Measurements from ENCODE around the gene CCDC70.

Gene CCDC70

GRCh38 chr13:51873837-51874236, 12.1 kb downstream of the CCDC70 start:
- H3K9me3 ChIP-seq (ENCODE audit: control insufficient read depth, low read length): no peaks in the 10 kb centered on the region
- H3K36me3 ChIP-seq (ENCODE audit: control insufficient read depth, insufficient read depth, low read length): no peaks in the 10 kb centered on the region
- H3K27me3 ChIP-seq (ENCODE audit: control insufficient read depth, insufficient read depth, low read length): no peaks in the 10 kb centered on the region
- no peak overlapping the region for H3K9ac ChIP-seq (ENCODE audit: low read length)
- H3K4me1 ChIP-seq (ENCODE audit: control insufficient read depth, insufficient read depth, low read length): no peaks in the 10 kb centered on the region
- no peak overlapping the region for H3K4me3 ChIP-seq (ENCODE audit: low read length)

GRCh38 chr13:51874651-51875050, 12.9 kb downstream of the CCDC70 start:
- H3K9me3 ChIP-seq (ENCODE audit: control insufficient read depth, low read length): no peaks in the 10 kb centered on the region
- H3K36me3 ChIP-seq (ENCODE audit: control insufficient read depth, insufficient read depth, low read length): no peaks in the 10 kb centered on the region
- H3K27me3 ChIP-seq (ENCODE audit: control insufficient read depth, insufficient read depth, low read length): no peaks in the 10 kb centered on the region
- no peak overlapping the region for H3K4me3 ChIP-seq (ENCODE audit: low read length)
- no peaks in the 10 kb centered on the region for H3K4me1 ChIP-seq (ENCODE audit: control insufficient read depth, insufficient read depth, low read length)
- no peak overlapping the region for H3K9ac ChIP-seq (ENCODE audit: low read length)

GRCh38 chr13:51879133-51879532, 17.4 kb downstream of the CCDC70 start:
- no peaks in the 10 kb centered on the region for H3K27me3 ChIP-seq (ENCODE audit: control insufficient read depth, insufficient read depth, low read length)
- H3K9me3 ChIP-seq (ENCODE audit: control insufficient read depth, low read length): no peaks in the 10 kb centered on the region
- no peaks in the 10 kb centered on the region for H3K36me3 ChIP-seq (ENCODE audit: control insufficient read depth, insufficient read depth, low read length)
- H3K4me3 ChIP-seq (ENCODE audit: low read length): no peak overlapping the region
- H3K4me1 ChIP-seq (ENCODE audit: control insufficient read depth, insufficient read depth, low read length): no peaks in the 10 kb centered on the region
- H3K9ac ChIP-seq (ENCODE audit: low read length): no peak overlapping the region

GRCh38 chr13:51881296-51881695, 19.5 kb downstream of the CCDC70 start:
- Histone ChIP-seq H3K9ac (ENCODE audit: low read length) (no peak overlapping the region), H3K27me3 (ENCODE audit: control insufficient read depth, insufficient read depth, low read length) (no peaks in the 10 kb centered on the region), H3K4me3 (ENCODE audit: low read length) (no peak overlapping the region), H3K36me3 (ENCODE audit: control insufficient read depth, insufficient read depth, low read length) (no peaks in the 10 kb centered on the region), H3K9me3 (ENCODE audit: control insufficient read depth, low read length) (no peaks in the 10 kb centered on the region), H3K4me1 (ENCODE audit: control insufficient read depth, insufficient read depth, low read length) (no peaks in the 10 kb centered on the region)

DNA sequence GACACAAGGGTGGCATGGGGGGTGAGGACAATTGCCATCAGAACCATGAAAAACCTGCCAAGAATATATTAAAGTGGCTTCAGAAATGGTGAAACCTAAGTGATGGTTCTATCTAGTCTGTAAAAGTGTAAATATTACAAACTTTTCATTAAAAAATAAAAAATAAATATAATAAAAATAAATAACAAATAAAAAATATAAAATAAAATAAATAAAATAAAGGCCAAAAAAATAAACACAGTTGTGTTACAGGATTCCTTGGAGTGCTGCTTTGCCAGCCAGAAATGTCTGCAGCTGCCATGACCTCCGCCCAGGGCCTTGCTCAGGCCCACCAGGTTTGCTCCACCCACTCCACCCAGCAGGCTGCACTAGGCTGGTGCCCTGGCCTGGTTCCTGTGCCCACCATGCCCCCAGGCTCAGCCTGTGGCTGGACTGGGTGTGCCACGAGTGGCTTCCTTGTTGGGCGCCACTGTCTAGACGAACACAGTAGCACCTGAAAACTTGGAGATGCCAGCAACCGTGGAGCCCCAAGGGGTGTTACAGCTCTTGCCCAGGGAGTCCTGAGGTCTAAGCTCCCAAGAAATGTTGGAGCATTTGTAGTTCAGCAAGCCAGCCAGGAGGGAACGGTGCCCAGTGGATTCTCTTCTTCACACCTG, 20.9 kb downstream of the CCDC70 start:
- Histone ChIP-seq H3K4me3 (ENCODE audit: low read length) (no peak overlapping the region), H3K27me3 (ENCODE audit: control insufficient read depth, insufficient read depth, low read length) (no peaks in the 10 kb centered on the region), H3K36me3 (ENCODE audit: control insufficient read depth, insufficient read depth, low read length) (no peaks in the 10 kb centered on the region)

DNA sequence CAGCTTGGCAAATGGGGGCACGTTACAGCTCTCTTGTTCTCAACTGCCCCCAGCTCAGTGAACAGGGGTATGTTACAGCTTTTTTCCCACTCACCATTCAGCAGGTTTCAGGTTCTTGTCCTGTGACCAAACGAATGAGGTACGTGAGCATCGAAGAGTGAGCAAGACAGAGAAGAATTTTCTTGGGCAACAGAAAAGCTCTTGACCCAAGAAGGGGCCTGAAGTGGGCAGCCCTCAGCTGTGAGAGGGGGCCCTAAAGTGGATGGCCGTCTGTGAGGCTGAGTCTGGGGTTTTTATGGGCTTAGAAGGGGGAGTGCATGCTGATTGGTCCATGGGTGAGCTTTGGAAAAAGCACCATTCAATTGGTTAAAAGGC, 21.4 kb downstream of the CCDC70 start:
- Histone ChIP-seq H3K36me3 (ENCODE audit: control insufficient read depth, insufficient read depth, low read length) (no peaks in the 10 kb centered on the region), H3K4me3 (ENCODE audit: low read length) (no peak overlapping the region), H3K4me1 (ENCODE audit: control insufficient read depth, insufficient read depth, low read length) (no peaks in the 10 kb centered on the region), H3K9me3 (ENCODE audit: control insufficient read depth, low read length) (no peaks in the 10 kb centered on the region), H3K27me3 (ENCODE audit: control insufficient read depth, insufficient read depth, low read length) (no peaks in the 10 kb centered on the region), H3K9ac (ENCODE audit: low read length) (no peak overlapping the region)

More for the DNA sequence above, 20.9 kb downstream of the CCDC70 start:
- H3K9ac ChIP-seq (ENCODE audit: low read length): no peak overlapping the region
- H3K9me3 ChIP-seq (ENCODE audit: control insufficient read depth, low read length): no peaks in the 10 kb centered on the region
- no peaks in the 10 kb centered on the region for H3K4me1 ChIP-seq (ENCODE audit: control insufficient read depth, insufficient read depth, low read length)

DNA sequence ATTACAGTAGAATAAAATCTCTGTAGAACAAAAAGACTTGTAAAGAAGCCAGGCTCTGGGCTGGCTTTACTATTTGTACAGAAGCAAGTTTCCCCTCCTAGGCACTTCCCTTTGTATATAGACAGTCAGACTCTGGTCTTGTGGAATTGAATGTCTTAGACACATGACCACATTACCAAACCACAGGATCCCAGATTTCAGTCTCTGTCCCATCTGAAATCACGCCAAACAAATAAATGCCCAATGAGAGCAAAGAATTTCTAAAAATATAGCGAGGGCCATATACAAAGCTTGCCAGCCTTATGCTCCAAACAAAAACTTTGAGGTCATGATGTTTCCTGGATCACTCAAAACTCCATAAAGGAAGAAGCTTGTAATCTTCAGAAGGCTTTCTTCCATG, 23.9 kb downstream of the CCDC70 start:
- H3K27me3 ChIP-seq (ENCODE audit: control insufficient read depth, insufficient read depth, low read length): no peaks in the 10 kb centered on the region
- no peaks in the 10 kb centered on the region for H3K36me3 ChIP-seq (ENCODE audit: control insufficient read depth, insufficient read depth, low read length)
- no peak overlapping the region for H3K9ac ChIP-seq (ENCODE audit: low read length)
- H3K4me1 ChIP-seq (ENCODE audit: control insufficient read depth, insufficient read depth, low read length): no peaks in the 10 kb centered on the region
- H3K4me3 ChIP-seq (ENCODE audit: low read length): no peak overlapping the region
- no peaks in the 10 kb centered on the region for H3K9me3 ChIP-seq (ENCODE audit: control insufficient read depth, low read length)

- Histone ChIP-seq H3K9me3 (ENCODE audit: control insufficient read depth, low read length) (no peaks in the 10 kb centered on the region), H3K27me3 (ENCODE audit: control insufficient read depth, insufficient read depth, low read length) (no peaks in the 10 kb centered on the region), H3K4me3 (ENCODE audit: low read length) (no peak overlapping the region), H3K4me1 (ENCODE audit: control insufficient read depth, insufficient read depth, low read length) (no peaks in the 10 kb centered on the region), H3K36me3 (ENCODE audit: control insufficient read depth, insufficient read depth, low read length) (no peaks in the 10 kb centered on the region), H3K9ac (ENCODE audit: low read length) (no peak overlapping the region)
Observed at GRCh38 chr13:51887468-51887867, 25.7 kb downstream of the CCDC70 start.

GRCh38 chr13:51892657-51893056, 30.9 kb downstream of the CCDC70 start:
- Histone ChIP-seq H3K27me3 (ENCODE audit: control insufficient read depth, insufficient read depth, low read length) (no peaks in the 10 kb centered on the region), H3K36me3 (ENCODE audit: control insufficient read depth, insufficient read depth, low read length) (no peaks in the 10 kb centered on the region), H3K9me3 (ENCODE audit: control insufficient read depth, low read length) (no peaks in the 10 kb centered on the region), H3K4me3 (ENCODE audit: low read length) (no peak overlapping the region), H3K4me1 (ENCODE audit: control insufficient read depth, insufficient read depth, low read length) (no peaks in the 10 kb centered on the region), H3K9ac (ENCODE audit: low read length) (no peak overlapping the region)

DNA sequence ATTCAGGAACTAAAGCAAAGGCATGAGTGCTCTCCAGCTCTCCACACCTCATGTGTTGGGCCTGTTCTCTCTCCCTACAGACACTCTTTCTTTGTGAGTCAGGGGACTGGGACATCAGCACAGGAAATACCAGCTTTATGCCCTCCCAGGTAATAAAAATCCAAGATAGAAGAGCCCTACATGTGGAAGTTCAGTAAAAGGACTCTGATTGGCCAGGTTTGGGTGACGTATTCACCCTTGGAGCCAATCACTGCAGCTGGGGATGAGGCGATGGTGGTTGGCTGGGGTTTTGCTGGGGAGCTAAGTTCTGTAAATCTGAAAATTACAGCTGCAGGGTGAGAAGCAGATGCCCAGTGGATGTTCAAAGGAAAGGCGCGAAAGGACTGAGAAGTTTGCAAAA, 32.5 kb downstream of the CCDC70 start:
- H3K36me3 ChIP-seq (ENCODE audit: control insufficient read depth, insufficient read depth, low read length): no peaks in the 10 kb centered on the region
- H3K9me3 ChIP-seq (ENCODE audit: control insufficient read depth, low read length): no peaks in the 10 kb centered on the region
- H3K4me1 ChIP-seq (ENCODE audit: control insufficient read depth, insufficient read depth, low read length): no peaks in the 10 kb centered on the region
- H3K27me3 ChIP-seq (ENCODE audit: control insufficient read depth, insufficient read depth, low read length): no peaks in the 10 kb centered on the region
- H3K4me3 ChIP-seq (ENCODE audit: low read length): no peak overlapping the region
- H3K9ac ChIP-seq (ENCODE audit: low read length): no peak overlapping the region

DNA sequence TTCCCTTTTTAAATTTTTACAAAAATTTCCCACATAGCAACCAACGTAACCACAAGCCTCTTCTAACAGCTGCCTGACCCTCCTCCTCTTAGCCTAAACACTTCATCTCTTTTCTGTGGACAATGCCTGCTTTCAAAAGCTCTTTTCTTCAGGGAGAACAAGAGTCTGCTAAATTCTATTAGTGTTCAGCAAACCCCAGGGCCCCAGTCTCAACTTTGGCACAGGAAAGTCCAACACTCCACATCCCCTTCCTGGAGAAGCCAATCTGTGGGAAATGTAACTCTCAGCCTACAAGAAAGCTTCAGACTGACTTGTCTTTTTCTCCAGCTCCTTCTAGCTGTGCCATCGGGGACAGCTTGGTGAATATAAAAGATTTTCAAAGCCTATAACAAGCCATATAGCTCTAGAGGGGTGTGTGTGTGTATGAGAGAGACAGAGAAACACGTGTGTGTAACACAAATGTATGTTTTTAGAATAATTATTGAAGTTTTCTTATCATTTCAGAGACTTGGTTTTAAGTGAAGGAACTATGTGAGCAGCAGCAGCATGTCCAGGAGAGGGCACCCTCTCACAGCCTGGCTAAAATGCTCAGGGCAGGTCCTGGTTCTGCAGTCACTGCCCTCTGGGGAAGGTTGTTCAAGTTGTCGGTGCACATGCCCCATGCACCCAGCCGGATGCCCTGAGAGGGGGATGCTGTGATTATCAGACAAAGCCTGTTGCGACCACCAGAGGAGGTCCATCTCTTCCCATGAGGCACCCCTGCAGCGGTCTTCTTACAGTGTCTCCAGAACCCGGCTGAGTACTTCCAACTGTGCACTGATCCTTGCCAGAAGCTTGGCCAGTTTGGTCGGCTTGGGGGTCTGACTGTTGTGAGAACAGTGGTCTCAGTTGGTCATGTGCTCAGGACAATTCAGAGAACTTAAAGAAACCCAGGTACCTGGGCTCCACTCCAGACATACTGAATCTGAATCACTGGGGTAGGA, 34.4 kb downstream of the CCDC70 start:
- Histone ChIP-seq H3K4me3 (ENCODE audit: low read length) (no peak overlapping the region), H3K9ac (ENCODE audit: low read length) (no peak overlapping the region), H3K9me3 (ENCODE audit: control insufficient read depth, low read length) (no peaks in the 10 kb centered on the region), H3K36me3 (ENCODE audit: control insufficient read depth, insufficient read depth, low read length) (no peaks in the 10 kb centered on the region), H3K27me3 (ENCODE audit: control insufficient read depth, insufficient read depth, low read length) (no peaks in the 10 kb centered on the region), H3K4me1 (ENCODE audit: control insufficient read depth, insufficient read depth, low read length) (no peaks in the 10 kb centered on the region)

GRCh38 chr13:51900471-51900870, 38.7 kb downstream of the CCDC70 start:
- H3K27me3 ChIP-seq (ENCODE audit: control insufficient read depth, insufficient read depth, low read length): no peaks in the 10 kb centered on the region
- H3K9me3 ChIP-seq (ENCODE audit: control insufficient read depth, low read length): no peaks in the 10 kb centered on the region
- H3K36me3 ChIP-seq (ENCODE audit: control insufficient read depth, insufficient read depth, low read length): no peaks in the 10 kb centered on the region
- no peak overlapping the region for H3K9ac ChIP-seq (ENCODE audit: low read length)
- no peak overlapping the region for H3K4me3 ChIP-seq (ENCODE audit: low read length)
- no peaks in the 10 kb centered on the region for H3K4me1 ChIP-seq (ENCODE audit: control insufficient read depth, insufficient read depth, low read length)
